DMS153 treated with DMSO at 0.1 percent for 48 hours (cell line): ENCODE results near the gene UBLCP1.

Experiments used
- DNase-seq: peaks from one replicate; lab custom pipeline; 2025; ENCODE audit not compliant: unreplicated experiment; lab: John Stamatoyannopoulos, UW

The UBLCP1 gene

DNA sequence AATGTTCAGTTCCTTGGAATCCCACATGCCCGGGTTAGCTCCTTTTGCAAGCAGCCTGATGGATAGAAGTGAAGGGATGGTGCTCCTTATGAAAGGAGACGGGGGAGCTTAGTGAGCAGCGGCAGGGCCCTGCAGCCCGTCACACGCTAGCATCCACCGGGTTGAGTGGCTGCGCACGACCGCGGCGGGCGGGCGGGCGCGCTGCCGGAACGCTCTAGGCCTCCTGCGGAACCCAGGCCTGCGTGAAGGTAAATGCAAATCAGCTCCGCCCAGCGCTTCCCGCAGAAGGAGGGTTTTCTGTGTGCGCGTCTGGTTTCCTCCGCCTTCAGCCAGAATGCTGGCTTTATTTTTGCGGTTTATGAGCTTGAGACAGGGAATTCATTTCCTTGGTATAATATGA lies 47.4 kb downstream of the UBLCP1 start:
- DNase-seq: no peak

DNA sequence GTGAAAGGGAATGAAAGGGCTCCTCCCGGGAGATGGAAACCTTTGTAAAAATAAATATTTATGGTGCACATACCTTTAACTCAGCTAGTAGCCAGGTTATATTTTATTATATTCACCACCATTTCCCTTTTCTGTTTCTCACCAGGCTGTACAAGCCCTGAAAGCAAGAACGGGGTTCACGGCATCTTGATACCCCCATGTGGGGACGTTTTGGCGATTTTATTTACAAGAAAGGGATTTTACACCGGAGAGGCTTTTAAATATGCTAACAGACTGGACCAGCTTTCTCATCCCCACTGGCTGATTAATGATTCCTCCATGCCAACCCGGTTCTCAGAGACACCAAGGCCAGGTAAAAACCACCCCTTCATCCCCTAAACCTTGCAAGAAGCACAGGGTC lies 48.0 kb downstream of the UBLCP1 start:
- no peak for DNase-seq

DNA sequence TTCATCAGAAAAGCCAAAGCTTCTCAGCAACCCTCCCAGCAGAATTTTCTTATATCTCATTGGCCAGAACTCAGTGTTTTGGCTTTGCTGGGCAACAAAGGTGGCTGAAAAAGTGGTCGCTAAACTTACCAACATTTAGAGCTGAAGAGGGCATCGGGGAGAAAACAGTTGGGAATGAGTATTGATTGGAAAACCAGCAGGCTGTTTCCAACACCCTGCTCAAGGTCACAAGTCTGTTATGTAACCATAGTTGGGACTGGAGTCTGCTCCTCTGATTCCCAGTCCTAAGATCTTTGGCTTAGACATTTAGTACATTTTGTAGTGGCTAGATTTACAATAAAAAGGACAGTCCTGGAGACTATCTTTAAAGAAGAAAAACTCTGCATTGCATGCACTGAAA lies 50.1 kb downstream of the UBLCP1 start:
- DNase-seq: no peak

DNA sequence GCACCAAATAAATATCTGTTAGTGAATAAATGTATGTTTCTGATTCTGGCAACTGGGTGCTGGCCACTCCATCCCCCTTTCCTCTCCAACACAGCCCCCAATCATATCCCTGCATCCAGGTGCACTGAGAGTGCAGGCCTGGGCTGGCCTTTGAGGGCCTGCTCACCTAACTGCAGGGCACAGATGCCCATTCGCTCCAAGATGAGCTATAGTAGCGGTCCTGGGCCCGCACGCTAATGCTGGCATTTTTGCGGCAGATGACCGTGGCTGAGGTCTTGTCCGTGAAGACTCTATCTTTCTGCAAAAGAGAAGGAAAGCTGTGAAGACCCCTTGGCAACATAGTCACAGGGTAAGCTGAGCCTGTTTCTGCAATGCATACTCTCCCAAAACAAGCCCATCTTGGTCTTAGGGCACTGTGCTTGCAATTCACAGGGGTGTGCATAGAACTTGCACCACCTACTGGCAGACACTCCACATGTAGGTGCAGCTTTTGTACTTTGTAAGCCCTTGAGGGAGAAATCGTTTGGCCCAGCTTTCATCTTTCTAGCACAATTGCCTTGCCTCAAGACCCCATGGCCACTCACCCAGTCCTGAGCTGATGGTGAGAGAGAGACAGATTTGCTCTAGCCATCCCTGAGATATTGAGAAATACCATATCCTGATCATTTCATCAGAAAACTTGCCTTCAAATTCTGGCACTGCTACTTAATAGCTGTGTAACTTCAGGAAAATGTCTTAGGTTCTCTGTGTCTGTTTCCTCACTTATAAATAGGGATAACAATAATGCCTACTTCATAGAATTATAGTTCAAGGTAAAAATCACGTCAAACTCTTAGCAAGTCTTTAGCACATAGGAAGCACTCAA lies 53.7 kb downstream of the UBLCP1 start:
- peak; percentile 0 for DNase-seq

DNA sequence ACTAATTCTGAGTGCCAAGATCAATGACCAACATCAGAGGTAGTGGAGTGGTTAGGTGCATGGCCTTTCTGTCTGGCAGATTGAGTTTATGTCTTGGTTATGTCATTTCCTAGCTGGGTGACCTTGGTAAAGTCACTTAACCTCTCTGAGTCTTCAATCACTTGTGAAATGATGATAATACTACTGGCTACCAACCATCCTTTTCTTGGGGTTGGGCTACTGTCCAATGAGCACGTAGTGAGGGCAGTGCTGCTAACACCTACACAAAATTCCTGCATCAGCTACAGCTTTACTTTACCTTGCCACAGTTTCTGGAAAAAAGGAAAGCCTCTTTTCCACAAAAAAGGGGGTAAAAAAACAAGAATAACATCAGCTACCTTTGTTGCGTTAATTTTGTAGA lies 54.8 kb downstream of the UBLCP1 start:
- DNase-seq: no peak

DNA sequence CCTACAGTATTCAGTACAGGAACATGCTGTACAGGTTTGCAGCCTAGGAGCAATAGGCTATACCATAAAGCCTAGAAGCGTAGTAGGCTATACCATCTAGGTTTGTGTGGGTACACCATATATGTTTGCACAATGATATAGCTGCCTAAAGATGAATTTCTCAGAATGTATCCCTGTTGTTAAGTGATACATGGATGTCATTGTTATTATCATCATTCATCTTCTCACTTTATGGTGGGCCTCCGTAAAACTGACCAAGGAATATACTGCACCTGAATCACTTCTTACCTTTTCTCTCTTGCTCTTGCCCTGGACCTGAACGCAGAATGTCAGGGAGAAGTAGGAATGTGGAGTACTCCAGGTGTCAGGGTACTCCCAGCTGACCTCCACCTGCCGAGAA lies 55.4 kb downstream of the UBLCP1 start:
- no peak for DNase-seq

DNA sequence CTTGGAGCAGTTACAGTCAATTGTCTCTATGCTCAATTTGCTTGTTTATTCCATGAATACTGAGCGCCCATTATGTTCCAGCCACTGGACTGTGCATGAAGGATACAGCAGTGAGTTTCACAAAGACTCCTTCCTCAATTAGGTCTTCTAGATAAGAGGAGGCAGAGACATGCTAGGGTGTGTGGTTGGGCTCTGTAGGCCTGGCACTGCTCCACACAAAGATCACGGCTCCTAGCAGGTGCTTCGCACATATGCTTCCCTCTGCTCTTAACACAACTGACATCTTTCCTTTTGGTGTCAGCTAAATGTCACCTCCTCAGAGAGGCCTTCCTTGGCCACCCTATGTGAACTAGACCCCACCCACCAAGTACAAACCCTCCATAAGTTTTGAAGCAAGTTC lies 56.3 kb downstream of the UBLCP1 start:
- DNase-seq: no peak

DNA sequence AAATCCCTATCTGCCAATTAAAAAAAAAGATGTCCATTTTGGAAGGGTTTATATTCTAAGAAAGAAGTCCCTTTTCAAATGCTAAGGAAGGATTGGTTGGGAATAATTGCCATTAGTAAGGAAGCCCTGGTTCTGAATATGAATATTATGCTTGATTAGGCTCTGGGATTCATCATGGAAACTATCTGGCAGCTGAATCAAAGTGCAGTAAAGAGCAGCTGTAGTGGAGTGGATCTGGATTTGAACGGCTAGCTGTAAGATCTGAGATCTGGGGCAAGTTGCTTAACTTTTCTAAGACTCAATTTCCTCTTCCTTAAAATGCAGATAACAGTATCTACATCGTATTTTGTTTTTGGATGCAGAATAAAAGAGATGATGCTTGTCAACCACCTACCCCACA lies 56.7 kb downstream of the UBLCP1 start:
- DNase-seq: no peak

DNA sequence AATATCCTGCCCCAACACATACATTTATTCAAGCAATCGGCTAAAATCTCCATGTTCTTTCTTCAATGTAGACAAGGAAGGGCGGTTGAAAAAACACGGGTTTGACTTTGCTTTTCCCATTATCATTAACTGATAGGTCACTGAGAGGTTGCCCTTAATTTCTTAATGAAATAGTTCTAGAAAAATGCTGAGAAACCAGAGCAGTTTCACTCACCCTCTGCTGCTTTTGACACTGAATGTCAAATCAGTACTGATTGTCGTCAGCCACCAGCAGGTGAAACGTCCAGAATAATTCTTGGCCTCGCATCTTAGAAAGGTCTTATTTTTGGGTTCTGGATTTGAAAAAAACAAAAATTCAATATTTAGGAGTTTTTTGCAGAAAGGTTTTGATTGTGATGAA lies 59.1 kb downstream of the UBLCP1 start:
- no peak for DNase-seq

DNA sequence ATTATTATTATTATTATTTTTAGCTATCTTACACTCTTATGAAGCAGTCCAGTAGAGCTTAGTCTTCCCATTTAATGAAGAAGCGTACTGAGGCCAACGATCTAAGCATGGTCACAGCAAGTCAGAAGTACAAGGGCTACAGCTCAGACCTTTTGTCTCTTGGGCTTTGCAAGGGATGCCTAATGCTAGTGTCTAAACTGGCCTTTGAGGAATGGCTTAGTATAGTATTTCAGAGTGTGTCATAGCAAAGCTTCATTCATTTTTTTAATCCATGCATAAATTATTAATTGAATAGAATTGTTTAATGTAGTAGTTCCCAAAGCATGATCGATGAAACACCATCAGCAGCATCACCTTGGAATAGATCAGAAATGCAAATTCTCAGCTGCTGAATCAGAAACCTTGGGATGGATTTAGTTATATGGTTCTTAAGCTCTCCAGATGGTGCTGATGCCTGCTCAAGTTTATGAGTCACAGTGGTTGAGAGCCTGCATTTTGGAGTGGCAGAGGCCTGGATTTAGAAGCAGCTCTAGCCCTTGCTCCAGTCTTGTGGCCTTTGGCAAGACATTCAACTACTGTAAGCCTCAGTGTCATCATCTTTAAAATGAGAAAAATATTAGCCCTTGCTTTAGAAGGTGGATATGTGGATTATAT lies 61.1 kb downstream of the UBLCP1 start:
- DNase-seq: no peak

DNA sequence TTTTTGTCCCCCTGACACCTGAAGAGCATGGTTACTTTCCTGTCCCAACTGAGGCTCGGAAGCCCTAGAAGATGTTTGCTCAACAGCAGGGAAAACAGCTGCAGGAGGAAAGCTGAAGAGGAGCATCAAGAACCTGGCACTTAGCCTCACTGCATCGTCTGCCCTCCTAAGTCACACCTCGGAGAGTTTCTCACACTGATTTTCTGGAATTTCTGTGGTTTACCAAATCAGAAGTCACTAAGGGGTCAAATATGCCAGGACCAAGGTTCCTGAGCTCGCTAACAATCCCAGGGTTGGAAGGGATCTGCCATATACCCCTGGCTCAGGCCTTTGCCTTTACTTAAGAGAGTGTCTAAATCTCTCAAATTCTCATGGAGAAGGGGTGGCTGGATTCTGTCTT lies 61.9 kb downstream of the UBLCP1 start:
- DNase-seq: no peak

DNA sequence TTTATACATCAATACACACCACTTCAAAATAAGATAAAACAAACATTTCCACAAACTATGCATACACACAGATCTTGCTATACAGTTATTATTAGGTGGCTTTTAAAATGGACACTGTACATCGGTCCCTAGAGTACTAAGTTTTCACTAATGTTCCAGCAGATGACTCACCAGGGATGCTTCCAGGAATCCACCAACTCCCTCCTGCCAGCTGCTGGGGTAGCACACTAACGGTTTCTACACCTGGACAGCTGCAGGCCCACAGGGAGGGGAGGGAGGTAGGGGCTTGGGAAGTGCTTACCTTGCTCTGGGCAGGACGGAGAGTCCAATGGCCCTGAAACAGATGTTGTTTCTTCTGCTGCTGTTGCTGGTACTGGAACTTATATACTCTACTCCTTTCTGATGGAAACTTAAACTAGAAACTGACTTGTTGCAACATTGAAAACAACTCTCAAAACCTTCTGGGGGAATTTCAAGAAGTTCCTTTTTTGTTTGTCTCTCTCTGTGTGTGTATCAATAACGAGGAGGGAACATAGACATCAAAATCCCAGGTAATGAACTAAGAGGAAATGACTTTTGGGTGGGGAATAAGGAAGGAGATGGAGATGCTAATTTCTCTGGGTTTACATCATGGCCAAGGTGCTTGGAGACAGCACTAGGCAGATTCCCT lies 67.2 kb downstream of the UBLCP1 start, which contains the start of gene IL12B:
Gene IL12B, minus strand, starts transcription at position 357 of the 670 bp plus-strand sequence. CDS start 3,705 bp downstream, outside the sequence.
- no peak for DNase-seq

DNA sequence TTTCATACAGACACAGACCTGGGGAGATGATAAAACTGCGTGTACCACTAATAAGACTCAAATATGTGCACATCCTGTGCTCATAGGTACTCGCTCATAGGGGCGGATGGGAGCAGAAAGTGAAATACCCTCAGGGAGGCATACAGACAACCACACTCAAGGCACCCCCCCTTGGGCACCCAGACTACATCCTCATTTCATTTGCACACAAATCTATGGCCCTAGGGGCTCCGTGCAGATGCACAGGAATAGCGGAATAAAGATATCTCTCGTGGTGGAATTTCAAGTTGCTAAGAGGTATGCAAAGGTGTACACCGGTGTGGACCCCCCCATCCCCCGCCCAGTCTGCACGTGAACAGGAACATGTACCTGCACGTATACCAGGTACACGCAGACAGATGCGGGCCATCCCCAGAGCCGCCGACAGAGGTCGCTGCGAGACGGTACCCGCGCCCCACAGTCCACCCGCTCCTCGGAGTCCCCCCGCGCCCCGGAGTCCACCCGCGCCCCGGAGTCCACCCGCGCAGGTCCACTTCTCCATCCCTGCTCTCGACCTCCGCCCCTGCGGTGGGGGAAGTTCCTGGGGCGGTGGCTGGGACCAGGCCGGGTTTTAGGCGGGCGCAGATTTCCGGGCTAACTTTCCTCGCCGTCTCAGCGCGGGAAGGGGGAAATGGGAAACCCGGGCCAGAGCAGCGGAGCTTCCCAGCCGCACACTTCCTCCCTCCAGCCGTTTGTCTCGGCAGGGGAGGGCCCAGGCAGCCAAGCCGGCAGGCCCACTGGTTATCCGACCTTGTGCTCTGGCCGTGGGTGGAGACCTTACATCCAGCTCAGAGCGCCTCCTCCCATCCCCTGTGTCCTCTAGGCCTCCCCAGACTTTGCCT lies 68.2 kb downstream of the UBLCP1 start:
- DNase-seq: peak; percentile 0

DNA sequence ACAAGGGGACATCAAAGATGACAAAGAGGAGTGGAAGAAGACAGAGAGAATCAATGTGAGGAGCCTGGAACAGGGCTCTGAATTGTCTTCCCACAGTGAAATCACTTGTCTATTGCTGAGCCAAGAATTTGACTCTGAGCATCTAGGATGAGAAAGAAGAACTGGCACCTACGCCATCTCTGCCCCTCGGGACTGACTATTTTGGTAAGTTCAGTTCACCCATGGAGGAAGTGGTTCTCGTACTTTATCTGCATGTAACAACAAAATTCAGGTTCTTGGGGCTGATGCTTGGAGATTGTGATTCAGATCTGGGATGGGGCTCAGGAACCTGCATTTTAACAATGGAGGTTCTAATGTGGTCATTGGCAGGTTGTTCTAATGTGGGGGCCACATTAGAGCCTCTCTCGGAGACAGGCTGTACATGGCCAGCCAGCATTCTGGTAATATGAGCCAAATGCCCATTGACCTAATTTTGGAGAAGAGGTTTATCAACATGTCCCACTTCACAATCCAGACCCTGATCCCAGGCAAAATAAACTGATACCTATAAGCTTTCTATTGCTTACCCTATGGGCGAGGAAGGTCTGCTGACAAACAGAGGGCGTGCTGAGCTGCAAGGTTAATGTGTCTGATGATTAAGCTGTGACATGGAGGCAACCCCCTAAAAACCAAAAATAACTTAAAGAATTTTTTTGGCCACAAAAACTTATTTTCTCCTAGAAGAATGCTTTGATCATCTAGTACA lies 69.9 kb downstream of the UBLCP1 start:
- no peak for DNase-seq

DNA sequence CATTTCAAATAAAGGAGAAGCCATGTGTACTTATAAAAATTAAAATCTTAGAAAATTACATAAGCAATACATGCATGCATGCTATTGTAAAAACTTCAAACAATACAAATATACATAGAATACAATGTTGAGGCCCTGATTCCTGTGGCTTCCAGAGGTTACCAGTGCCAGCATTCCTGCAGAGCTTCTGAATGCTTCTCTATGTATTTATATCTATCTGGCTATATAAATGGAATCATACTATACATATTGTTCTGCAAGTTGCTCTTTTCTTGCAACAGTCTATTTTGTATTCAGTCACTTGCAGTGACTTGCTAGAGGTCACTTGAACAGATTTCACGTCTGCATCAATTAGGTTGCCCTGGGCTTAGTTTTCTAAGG lies 70.4 kb downstream of the UBLCP1 start:
- DNase-seq: no peak
